ENCODE data around the gene CYP2J2.
"Not testable (repeated sequence)": the region's sequence is repeated elsewhere in the genome, so short reads cannot be mapped to it uniquely, and the experiment has no call there.

The CYP2J2 gene

DNA sequence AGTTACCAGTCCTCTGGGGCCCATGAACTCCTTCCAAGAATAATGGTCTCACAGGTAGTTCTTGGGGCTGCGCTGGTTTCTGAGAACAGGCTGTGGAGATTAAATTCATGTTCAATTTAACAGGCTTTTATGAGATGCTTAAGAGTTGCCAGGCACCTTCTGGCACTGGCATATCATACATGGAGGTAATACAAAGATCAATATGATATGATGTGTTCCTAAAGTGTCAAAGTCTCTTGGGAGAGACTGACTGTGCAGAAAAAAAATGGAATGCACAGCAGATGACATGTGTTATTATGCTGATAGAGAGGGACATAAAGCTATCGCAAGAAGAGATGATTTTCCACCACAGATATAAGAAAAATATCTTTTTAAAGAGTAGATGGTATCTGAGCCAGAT, 6.8 kb downstream of the CYP2J2 start:
- DNase-seq (ENCODE audit: low read depth in 3 of 3) = no peak

DNA sequence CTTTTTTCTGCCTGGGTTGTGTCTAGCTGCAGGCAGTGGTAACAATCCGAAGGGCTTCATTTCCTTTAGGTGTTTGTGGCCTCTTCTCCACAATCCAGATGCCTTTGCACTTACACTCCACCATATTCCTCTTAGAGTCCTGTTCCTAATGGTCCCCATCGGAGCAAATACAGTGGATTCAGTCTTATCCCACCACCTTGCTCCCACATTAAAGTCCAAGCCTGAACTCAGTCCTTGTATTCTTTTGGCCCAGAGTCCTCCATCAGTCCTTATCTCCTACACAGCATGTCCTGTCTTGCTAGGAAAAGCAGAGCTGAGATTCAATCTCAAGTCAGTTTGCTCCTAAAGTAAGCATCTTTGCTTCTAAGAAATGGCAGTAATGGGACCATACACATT, 8.8 kb downstream of the CYP2J2 start:
- no peak for DNase-seq (ENCODE audit: low read depth in 3 of 3)

DNA sequence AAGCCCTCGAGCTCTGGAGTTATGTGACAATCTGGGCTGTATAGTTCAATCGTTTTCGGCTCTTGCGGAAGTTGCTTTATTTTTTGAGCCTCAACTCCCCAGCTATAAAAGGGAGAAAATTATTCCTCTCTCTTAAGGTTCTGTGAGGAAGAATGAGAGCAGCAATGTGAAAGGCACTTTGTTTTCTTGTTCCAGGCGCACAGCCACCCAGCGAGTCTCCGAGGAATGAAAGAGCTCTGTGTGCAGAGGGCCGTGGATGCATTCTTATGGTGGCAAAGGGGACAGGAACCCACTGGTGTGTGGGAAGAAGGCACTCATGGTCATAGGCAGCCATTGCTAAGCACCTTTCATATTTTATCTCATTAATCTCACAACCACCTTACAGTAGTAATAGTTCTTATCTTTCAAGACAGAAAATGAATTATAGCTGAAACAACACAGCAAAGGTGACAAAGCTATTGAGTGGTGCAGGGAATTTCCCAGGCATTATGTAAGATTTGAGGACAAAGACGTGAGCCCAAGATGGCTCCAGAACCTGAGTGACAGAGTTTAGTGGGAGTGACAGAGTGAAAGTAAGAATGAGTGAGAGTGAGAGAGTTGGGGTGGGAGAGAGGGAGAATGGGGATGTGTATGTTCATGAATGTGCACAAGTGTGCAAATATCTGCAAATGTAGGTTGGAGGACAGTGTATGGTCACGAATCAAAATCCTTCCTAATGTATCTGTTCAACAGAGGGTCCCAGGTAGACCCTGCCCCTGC, 9.4 kb downstream of the CYP2J2 start:
- DNase-seq (ENCODE audit: low read depth in 3 of 3) = no peak

DNA sequence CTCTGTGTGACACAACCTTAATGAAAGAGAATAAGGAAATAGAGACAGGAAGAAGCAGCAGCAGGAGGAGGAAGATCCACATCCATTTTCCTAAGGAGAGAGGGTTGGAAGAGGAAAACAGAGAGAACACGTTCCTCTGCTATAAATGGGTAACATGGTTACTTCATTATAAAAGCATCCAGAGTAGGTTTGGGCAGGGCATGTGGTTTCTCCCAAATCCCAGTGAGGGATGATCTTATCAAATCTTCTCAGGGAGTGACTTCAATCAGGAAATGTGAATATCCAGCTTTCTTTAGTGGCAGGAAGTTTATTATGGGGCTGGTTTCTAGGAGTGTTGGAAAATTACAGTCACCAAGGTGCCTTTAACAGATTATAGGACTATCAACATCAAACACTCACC, 11.1 kb downstream of the CYP2J2 start:
- DNase-seq (ENCODE audit: low read depth in 3 of 3) = no peak

DNA sequence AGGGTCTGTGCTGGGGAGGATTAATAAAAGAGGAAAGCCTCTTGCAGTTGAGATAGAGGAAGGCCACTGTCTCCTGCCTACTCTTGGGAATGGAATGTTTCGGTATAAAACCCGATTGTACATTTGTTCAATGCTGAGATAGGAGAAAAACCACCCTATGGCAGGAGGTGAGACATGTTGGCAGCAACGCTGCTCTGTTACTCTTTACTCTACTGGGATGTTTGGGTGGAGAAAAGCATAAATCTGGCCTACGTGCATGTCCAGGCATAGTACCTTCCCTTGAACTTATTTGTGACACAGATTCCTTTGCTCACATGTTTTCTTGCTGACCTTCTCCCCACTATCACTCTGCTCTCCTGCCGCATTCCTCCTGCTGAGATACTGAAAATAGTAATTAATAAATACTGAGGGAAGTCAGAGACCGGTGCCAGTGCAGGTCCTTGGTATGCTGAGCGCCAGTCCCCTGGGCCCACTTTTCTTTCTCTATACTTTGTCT, 11.7 kb downstream of the CYP2J2 start:
- not testable (repeated sequence) for DNase-seq (ENCODE audit: low read depth in 3 of 3)

DNA sequence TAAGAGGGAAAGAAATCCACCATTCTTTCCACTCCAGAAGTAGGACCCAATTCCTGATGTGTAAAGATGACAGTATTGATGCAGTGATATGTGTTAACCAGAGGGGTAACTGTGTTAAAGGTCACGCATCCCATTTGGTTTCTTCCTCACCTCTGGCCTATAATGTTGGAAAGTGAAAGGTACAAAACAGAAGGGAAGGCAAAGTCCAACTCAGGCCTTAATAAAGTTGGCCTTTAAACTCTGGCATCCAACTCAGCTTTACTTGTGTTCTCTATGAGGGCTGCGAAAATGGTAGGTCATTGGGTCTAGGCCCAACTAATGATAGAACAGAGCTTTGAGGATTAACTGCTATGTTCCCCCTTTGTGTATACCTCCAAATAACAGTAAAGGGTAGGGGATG, 17.9 kb downstream of the CYP2J2 start:
- DNase-seq (ENCODE audit: low read depth in 3 of 3) = no peak

DNA sequence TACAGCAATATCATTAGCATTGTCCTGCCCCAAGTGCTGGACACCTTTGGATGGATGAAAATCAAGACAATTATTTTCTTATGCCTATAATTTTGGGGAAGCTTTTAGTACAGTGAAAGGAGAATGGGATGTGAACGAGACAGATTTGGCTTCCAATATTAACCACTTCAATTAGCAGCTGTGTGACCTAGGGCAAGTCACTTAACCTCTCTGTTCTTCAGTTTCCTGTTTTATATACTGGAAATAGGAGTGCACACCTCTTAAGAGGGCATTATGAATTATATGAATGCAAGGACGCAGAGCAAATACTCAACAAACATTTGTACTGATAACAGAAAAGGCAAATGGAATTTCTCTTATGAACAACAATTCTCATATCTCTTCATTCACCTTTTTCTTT, 18.5 kb downstream of the CYP2J2 start:
- DNase-seq (ENCODE audit: low read depth in 3 of 3) = no peak

DNA sequence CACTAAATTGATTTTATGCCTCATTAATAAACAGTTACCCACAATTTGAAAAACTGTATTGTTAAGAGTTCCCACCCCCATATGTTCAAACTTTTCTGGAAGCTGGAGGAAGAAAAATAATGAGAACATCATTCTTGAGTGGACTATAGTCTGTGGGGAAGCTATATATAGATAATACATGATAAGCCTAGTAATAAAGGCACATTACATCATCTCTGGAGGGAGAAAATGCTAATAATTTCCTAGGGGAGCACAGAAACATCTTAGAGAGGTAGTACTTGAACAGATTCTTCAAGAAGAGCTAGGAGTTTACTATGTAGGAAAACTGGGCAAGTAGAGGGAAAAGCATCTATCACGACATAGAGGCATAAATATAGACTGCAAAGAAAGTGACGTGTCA, 19.6 kb downstream of the CYP2J2 start:
- no peak for DNase-seq (ENCODE audit: low read depth in 3 of 3)

DNA sequence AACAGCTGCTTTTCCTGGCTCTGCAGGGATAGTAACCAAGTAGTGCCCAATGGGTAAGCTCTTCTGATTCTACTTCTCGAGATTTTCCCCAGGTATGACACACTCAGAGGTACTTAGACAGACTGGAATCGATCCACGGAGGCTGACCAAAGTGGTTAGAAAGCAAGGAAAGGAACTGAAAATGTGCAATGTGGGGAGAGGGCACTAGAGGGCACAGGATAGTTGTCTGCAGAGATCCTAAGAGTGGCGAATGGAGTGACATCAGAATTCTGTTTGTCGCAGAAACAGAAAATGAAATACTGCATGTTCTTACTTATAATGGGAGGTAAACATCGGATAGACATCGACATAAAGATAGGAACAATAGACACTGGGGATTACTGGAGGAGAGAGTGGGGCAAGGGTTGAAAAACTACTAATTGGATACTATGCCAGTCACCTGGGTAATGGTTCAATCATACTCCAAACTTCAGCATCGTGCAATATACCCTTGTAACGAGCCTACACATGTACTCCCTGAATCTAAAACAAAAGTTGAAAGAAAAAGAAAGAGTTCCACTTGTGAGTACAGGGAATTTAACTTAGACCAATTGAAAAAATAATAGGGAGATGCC, 23.3 kb downstream of the CYP2J2 start:
- peak in 1 of 3 donors; percentile 1 for DNase-seq (ENCODE audit: low read depth in 3 of 3)

DNA sequence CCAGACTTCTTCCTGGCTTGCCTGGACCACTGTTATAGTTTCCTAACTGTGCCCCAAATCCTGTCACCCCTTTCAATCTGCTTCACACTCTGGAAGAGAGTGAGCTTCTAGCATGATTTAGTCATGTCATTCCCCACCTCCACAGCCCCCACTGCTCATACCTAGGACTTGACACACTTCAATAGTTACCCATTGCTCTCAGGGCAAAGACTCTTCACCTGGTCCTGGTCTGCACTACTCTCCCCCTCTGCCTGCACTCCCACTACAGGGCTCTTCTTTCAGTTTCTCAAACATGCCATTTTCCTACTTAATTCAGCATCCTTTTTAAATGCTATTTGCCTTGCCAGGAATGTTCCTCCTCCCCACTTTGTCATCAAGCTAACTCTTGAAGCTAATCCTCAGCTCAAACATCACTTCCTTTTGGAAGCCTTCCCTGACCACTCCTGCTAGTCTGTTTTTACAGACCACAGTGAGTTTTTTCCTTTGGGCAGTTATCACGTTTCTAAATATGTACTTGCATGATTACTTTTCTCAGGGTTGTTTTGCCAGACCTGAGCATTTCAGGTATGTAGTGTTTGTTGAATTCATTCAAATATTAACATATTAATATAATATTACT, 24.7 kb downstream of the CYP2J2 start:
- DNase-seq (ENCODE audit: low read depth in 3 of 3) = no peak

DNA sequence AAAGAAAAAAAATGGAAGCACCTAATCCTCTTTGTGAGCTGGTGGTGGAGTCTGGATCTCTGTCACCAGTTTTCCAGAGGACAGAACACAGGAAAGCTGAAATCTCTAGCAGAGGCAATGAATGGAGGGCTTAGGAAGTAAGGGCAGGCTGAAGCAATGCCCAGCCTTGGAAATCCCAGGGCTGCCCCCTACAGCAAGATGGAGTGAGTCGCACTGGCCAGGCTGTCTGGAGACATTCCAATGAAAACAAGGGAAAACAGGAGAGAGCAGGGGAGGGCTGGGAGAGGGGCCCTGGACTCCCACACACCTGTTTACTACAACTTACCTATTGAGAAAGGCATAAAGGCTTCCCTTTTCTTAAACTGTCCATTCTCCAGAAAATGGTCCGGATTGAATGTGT, 25.9 kb downstream of the CYP2J2 start:
- DNase-seq (ENCODE audit: low read depth in 3 of 3) = no peak

DNA sequence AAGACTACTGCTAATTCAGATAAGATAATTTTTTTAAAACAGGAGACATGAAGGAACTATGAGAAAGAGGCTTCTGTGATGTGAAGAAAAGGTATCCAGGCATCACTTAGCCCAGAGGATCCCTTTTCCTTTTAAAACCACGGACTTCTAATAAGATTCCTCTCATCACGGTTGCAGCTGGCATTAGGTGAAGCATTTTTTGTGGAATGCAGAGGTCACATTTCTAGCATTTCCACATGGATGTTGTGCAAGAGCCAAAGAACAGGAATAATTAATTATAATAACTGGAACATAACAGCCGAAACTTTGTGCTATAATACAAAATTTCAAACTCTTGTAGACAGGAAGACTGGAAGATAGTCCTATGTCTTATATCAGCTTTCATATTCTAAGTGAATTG, 27.6 kb downstream of the CYP2J2 start:
- DNase-seq (ENCODE audit: low read depth in 3 of 3) = no peak

DNA sequence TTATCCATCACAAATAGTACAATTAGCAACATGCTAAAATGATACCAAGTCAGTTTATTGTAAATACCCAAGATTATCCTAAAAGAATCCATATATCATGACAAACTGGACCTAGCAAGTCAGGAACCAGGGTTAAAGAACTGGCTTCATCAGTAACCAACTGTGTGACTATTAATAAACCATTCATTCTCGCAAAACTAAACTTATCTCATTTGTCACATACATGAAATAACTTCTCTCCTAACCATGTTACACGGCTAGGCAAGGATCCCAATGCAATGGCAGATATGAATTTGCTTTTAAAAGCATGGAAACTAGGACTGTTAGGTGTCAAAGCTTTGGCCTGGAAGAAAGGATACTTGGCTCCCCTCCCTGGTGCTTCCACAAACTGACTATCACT, 29.4 kb downstream of the CYP2J2 start:
- DNase-seq (ENCODE audit: low read depth in 3 of 3) = no peak

DNA sequence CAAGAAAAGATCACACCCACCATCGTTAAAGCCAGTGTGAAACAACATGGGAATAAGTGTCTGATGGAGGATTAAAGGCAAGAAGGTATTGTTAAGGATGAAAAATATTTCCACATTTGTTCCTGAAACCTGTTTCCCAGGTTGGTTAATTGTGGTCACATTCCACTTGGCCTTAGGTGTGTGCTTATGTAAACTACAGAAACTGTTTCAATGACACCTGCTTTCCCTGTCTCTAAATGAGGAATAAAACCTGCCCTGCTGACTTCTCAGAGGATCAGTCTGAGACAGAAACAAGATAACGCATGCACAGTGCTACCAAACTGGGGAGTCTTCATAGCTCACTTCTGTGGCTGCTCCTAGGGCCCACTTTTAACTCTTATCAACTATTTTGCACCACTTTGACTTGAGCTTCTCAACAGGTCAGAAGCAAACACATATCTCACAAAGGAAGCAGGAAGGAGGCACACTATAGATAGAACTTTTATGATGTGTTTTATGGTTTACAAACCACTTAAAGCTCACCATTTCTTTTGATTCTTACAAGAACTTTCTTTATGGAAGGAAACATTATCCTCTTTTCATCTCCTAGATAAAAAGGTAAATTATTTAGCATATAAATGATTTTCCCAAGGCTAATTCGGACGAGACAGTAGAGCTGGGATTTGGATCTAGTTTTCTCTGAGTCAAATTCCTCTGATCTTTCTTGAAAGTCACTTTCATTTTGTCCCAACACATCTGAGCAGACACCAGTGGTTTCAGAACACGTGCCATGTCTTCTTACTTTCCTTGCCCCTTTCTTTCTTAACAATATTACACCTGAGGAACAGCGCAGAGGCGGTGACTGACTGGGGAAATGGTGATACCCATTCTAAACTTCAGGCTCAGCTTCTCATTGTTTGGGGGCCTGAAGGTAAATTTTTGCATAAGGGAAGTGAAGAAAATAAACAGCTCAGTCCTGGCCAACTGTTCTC, 33.4 kb downstream of the CYP2J2 start:
- no peak for DNase-seq (ENCODE audit: low read depth in 3 of 3)

DNA sequence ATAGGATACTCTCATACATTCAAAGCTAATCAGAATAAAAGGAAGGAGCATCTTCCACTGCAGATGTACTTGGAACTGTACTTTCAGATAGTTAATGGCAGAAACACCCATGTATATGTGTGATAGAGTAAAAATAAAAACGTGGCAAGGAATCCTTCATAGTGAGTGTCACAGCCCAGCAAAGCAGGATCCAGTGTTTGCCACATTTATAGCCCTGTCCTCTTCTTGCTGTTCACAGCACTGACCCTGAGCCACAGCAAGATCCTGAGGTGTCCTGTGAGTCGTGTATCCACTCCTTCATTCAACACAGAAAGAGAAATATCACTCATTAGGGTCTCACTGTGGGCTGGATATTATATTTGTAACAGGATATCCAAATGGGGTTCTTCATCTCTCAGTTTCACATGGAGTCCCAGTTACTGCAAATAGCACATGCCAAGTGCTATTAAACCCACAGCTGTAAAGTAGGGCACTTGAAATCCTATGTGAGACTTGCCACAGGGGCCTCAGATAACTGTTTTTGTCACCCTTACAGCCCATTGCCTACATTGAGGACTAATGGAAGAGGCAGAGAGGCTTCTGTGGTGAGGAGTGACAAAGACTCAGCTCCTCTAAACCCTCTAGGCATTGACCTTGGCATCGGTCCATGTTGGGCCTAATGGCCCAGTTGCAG, 41.3 kb downstream of the CYP2J2 start:
- no peak for DNase-seq (ENCODE audit: low read depth in 3 of 3)

DNA sequence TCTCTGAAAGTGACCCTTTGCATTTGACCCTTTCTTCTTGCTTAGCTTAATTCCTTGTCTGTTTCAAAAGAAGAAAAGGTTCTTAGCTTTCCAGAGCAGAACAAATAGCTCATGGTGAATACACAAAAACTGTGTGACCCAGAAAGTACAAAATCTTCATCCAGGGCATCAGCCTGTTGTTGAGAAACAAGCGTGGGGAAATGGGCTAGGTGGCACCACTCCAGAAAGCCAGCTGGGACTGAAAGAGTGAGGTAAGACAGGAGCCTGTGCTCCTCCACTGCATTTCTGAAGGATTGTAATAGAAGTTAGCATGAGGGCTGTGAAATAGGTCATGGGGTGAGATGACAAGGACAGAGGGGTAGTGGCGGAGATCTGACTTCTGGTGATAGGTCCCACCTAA, 45.8 kb downstream of the CYP2J2 start:
- no peak for DNase-seq (ENCODE audit: low read depth in 3 of 3)

DNA sequence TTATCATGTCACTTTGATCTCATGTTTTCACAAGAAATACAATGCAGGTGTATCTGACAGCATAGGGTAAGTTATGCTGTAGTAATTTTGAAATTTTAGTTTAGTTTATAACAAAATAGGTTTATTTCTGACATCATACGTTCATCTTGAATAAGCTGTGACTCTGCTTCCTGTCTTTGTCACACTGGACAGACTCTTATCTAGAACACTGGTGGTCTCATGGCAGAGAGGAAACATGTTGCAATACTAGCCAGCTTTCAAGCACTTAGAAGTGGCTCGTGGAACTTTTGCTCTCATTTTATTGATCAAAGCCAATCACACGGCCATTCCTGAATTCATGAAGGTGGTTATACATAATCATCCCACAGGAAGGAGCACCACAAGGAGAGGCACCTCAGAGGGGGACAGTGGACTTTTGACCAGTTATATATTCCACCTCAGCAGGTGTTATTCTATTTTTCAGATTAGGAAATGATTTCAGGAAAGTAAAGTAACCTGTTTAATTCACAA, 46.5 kb downstream of the CYP2J2 start:
- DNase-seq (ENCODE audit: low read depth in 3 of 3) = no peak

DNA sequence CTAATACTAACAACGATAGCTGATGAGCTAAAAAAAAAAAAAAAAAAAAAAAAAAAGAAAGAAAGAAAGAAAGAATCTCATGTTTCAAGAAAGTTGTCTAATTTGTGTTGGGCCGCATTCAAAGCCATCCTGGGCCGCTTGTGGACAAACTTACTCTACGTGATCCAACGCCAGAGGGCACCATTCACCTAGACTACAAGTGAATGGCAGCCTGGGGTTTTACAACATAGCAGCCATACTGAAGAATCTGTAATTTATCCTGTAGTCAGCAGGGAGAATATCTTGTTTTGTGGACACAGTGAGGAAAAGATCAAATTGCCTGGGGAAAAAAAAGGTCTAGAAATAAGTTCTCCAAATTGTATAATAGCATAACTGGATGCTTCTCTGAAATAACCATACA, 47.0 kb downstream of the CYP2J2 start:
- peak; percentile 8 to 24 (median 23) for DNase-seq (ENCODE audit: low read depth in 3 of 3)

DNA sequence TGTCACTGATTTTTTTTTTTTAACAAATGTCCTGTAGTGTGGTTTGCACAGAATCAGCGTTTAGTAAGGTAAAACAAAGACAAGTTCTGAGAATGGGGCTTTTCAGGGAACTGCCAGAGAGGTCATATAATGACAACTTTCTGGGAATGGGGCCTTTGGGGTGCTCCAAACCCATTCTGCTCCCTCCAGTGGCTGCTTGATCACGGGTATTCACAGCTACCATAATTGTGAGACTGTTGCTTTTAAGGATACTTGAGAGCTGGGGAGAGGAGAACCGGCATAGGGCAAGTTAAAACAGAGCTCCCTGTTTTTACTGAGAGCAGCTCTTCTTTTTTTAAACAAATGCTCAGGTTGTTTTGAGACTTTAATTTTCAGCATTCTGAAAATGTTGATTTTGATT, 48.2 kb downstream of the CYP2J2 start:
- DNase-seq (ENCODE audit: low read depth in 3 of 3) = no peak

DNA sequence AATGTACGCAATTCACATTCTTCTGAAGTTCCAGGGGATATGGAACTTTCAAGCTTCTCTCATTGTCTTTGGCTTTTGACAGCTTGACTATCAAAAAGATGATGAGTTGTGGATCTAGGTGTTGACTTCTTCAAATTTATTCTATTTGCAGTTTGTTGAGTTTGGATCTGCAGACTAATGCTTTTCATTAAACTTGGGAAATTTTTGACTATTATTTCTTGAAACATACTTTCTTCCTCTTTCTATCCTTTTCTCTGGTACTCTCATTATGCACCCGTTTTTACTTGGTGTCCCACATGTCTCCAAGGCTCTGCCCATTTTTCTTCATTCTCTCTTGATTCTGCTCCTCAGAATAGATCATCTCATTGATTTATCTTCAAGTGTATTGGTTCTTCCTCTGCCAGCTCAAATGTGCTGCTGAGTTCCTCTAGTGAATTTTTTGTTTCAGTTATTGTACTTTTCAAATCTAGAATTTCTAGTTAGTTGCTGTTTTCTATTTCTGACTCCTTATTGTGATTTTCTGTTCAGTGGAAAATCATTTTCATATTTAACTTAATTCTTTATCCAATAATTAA, 49.4 kb downstream of the CYP2J2 start:
- no peak for DNase-seq (ENCODE audit: low read depth in 3 of 3)

DNA sequence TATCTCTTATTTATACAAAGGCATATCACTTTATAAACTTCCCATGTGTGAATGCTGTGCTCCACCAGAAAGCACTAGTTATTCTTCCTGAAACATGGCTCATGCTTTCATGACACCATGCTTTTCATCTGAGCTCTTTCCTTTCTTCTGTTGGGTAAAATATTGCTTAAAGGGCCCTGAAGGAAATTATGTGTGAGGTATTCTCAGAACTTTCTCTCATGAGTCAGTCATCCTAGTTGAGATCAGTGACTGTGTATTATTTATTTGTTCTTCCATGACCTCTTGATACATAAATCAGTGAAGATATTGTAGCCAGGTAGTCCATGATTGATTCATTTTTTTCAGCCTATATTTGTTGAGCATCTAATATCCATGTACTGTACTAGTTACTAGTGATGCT, 54.8 kb downstream of the CYP2J2 start:
- DNase-seq (ENCODE audit: low read depth in 3 of 3) = no peak

Measured in stimulated activated CD4-positive, alpha-beta T cell treated with anti-CD3 and anti-CD28 coated beads, TNF-alpha, amount 100 ng/mL, for 48 hours (primary cell).